ENCODE measurements around the gene CDK5RAP1. TPM values are rescaled to one million over a fixed set of nuclear protein-coding genes. Genes with fewer than 3 reads are reported as not detected.
A peak's percentile ranks its signal among the peaks of the same experiment; 100 is the strongest.
"Not testable (repeated sequence)": the region's sequence is repeated elsewhere in the genome, so short reads cannot be mapped to it uniquely, and the experiment has no call there.

The CDK5RAP1 gene
- total RNA-seq, 1 donor from 2014 or later: 14.7 TPM

GRCh38 chr20:33419140-33419974, 18.0 kb upstream of the CDK5RAP1 start:
- ATAC-seq: no peak

GRCh38 chr20:33418033-33418432, 16.7 kb upstream of the CDK5RAP1 start:
- ATAC-seq: peak; percentile 16

- ATAC-seq: peak; percentile 11
These were observed 14.6 kb upstream of the CDK5RAP1 start for GRCh38 chr20:33415948-33416347.

- ATAC-seq: no peak
These were observed 11.1 kb upstream of the CDK5RAP1 start for GRCh38 chr20:33412484-33412838.

DNA sequence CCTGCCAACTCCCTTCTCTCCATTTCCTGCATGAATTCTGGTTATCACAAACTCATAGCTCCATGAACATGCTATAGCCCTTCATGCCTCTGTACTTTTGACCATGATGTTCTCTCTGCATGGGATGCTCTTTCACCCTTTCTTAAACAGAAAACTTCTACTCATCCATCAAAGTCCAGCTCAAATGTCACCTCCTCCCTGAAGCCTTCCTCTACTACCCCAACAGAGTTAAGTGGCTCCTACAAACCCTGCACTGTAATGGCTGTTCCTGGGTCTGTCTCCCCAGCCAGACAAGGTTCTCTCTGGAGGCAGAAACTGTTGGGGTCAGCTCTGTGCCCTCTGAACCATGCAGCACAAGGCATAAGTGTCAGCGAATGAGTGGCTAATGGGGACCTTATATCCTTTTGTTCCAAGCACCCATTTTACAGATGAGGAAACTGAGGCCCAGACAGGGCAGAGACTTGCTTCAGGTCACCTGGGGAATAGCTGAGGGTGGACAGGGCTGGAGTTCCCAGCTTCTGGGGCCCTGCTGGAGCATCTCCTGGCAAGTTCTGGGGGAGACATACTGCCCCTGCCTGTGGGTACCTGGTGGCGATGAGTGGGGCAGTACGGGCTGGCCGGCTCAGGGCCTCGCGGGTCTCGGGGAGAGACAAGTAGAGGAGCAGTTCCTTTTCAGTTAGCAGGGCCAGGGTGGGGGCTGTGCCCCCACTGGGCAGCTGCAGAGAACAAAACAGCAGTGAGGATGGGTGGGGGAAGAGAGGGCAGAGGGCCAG, 10.6 kb upstream of the CDK5RAP1 start:
- ATAC-seq: no peak

DNA sequence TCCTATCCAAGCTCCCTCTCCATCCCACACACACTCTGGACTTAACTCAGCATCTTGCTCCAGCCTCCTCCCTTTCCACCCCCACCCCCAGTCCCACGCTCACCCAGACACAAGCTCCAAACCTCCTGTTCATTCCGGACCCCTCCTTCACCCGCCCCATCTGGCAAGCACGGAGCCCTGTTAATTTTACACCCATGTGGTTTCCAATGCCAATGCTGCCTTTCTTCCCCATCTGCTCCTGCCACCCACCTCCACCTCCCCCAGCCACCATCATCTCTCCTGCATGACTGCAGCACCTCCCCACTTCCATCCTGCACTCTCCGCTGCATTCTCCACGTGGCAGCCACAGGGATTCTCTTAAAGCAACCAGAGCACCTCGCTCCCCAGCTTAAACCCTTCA, 9.9 kb upstream of the CDK5RAP1 start:
- ATAC-seq: no peak

DNA sequence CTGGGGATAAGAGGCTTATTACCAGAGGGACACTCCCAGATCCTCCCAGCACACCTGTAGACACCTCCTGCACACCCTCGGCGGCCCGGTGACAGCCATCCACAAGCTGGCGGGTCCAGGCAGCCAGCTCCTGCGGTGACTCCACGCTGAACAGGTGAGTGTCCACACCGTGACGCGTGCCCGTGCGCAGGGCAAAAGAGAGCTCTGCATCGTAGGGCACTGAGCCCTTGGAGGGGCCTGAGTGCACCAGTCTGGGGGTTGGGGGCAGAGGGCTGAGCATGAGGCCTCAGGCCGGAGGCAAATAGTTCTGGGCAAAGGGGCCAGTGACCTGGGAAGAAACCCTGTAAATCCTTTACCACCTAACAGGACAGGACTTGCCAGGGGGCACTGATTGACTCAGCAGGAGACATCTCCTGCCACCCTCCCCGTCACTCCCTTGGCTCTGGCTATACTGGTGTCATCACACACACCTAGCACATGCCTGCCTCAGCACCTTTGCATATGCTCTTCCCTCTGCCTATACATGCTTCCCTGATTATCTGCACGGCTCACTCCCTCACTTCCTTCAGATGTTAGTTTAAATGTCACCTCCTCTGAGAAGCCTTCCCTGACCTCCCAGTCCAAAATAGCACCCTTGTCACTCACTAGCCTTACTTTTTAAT, 8.9 kb upstream of the CDK5RAP1 start:
- ATAC-seq: peak; percentile 33

- peak; percentile 5 for ATAC-seq
These were observed 7.7 kb upstream of the CDK5RAP1 start for GRCh38 chr20:33408716-33409654.

GRCh38 chr20:33408313-33408712, 7.0 kb upstream of the CDK5RAP1 start:
- peak; percentile 9 for ATAC-seq

GRCh38 chr20:33407796-33408195, 6.5 kb upstream of the CDK5RAP1 start:
- ATAC-seq: no peak

DNA sequence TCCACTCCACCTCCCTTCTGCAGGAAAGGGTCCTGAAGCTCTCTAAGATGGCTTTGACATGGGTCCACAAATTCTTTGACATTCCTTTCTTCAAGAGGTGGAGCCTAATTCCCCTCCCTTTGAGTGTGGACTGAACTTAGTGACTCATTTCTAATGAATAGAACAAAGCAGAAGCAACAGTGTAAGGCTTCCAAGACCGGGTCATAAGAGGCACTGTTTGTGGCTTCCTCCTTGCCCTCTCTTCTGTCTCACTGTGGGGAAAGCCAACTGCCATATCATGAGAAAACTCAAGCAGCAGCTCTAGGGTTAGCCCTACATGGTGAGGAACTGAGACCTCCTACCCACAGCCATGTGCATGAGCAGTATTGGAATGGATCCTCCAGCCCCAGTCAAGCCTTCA, 5.9 kb upstream of the CDK5RAP1 start:
- peak; percentile 57 for ATAC-seq

- ATAC-seq: peak; percentile 16
These were observed 3.0 kb upstream of the CDK5RAP1 start for GRCh38 chr20:33404281-33404680.

GRCh38 chr20:33401921-33402369, 626 bp upstream of the CDK5RAP1 start:
- peak; percentile 35 for ATAC-seq

DNA sequence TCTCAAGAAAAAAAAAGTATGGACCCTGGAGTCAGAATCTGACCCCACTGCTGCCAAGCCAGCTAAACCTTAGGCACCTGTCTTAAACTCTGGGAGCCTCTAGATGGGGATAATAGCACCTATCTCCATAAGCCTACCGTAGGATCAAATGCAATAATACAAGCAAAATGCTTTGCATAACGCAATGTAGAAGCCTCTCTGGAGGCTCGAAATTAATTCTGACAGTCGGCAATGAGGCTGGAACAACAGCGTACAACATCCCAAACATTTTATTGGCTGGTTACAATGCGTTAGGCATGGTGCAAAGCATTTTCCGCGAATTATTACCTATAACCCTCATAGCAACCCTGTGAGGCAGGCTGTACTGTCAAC, 521 bp downstream of the CDK5RAP1 start:
- peak; percentile 44 for ATAC-seq

- ATAC-seq: no peak
These were observed 1.4 kb downstream of the CDK5RAP1 start for GRCh38 chr20:33399924-33400323.

- ATAC-seq: no peak
These were observed 6.6 kb downstream of the CDK5RAP1 start for GRCh38 chr20:33394718-33395117.

DNA sequence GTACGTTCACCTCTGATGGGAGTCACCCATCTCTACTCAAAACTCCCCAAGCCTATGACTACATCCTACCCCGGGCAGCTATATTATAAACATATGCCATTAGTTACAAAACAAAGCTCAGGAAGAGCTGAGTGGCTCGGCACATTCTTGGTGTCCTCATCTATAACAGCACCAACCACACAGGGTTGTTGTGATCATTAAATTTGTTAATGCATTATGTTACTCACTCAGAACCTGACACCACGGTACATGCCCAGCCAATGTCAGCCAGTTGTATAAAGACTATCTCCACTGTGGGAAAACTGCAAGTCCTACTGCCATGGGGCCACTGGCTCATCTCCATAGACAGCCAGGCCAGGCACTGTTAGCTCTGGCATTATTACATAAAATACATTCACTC, 7.7 kb downstream of the CDK5RAP1 start:
- ATAC-seq: no peak

DNA sequence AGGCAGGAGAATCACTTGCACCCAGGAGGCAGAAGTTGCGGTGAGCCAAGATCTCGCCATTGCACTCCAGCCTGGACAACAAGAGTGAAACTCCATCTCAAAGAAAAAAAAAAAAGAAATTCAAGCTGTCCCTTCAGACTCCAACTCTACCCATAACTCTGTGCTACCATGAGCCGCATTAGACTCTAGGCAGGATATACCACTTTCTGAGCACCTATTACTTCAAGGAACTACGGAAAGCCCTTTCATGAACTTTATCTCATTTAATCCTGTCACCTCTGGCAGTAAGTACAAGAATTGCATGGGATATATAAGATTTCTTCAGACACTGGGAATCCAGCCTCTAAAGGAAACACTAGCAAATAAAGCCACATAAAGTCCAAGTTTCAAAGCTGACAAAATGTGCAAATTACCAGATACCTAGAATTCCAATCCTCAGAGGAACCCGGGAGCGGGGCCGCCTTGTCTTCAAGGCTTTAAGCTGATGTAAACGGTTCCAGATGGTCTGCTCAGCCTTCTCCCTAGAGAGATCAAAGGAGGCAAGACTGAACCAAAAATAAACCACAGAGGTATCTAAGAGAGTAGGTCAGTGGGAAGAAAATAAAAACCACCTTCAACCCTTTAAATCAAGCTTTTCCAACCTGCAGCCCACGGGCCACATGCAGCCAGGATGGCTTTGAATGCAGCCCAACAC, 9.4 kb downstream of the CDK5RAP1 start:
- ATAC-seq: no peak

DNA sequence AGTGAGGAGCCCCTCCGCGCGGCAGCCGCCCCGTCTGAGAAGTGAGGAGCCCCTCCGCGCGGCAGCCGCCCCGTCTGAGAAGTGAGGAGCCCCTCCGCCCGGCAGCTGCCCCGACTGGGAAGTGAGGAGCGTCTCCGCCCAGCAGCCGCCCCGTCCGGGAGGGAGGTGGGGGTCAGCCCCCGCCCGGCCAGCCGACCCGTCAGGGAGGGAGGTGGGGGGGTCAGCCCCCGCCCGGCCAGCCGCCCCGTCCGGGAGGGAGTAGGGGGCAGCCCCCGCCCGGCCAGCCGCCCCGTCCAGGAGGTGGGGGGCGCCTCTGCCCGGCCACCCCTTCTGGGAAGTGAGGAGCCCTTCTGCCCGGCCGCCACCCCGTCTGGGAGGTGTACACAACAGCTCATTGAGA, 12.0 kb downstream of the CDK5RAP1 start:
- not testable (repeated sequence) for ATAC-seq

DNA sequence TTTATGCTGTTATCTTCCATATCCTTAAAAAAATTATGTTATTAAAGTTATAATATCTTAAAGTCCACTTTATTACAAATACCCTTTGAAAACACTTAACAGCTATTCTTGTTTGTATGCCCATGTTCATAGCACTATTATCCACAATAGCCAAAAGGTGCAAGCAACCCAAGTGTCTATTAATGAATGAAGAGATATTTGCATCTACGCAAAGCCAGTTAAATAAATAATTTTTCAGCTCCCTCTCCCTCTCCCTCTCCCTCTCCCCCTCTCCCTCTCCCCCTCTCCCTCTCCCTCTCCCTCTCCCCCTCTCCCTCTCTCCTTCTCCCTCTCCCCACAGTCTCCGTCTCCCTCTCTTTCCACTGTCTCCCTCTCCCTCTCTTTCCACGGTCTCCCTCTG, 13.1 kb downstream of the CDK5RAP1 start:
- ATAC-seq: no peak

- ATAC-seq: peak; percentile 72
These were observed 14.1 kb downstream of the CDK5RAP1 start for GRCh38 chr20:33387177-33387576.

DNA sequence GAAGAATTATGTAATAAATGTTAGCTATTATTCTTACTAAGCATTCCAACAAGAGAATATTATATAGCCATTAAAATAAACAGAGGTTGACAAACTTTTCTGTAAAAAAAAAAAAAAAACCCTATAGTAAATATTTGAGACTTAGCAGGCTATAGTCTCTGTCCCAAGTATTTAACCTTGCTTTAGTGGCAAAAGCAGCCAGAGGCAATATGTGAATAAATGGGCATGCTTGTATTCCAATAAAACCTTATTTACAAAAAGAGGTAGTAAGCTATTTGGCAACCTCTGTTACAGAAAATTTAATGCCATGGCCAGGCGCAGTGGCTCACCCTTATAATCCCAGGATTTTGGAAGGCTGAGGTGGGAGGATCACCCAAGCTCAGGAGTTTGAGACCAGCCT, 14.6 kb downstream of the CDK5RAP1 start:
- ATAC-seq: no peak

Data from esophagus mucosa (tissue), 1 donor.